Kidney epithelial cell (primary cell): ENCODE data around the gene P2RY8. TPM values are rescaled to one million over a fixed set of nuclear protein-coding genes. Genes with fewer than 3 reads are reported as not detected.

Experiments used
- DNase-seq: peaks from one replicate; pipeline ENCODE4 v3.0.0-alpha.2; 2010; ENCODE audit warnings: low read depth
- H3K27me3 ChIP-seq: 2 replicates; pipeline ENCODE4 v1.6.0; 2011; ENCODE audit warnings: low read length; ENCODE audit not compliant: control insufficient read depth, insufficient read depth
- H3K36me3 ChIP-seq: 2 replicates; pipeline ENCODE4 v1.5.1; 2011; ENCODE audit warnings: low read length; ENCODE audit not compliant: control insufficient read depth, insufficient read depth
- H3K4me3 ChIP-seq: 2 replicates; pipeline ENCODE4 v1.5.1; 2011; ENCODE audit warnings: low read depth, mild to moderate bottlenecking, control low read depth, low read length
- total RNA-seq: library from RNA; depleted of rRNA; stranded (reverse); fragments of >200 nt; gene quantifications from 2 replicates; pipeline ENCODE4 v1.2.3, GENCODE V29; 2015
- TF ChIP-seq, protein P1 (sequence below): IDR thresholded peaks from 2 replicates; pipeline ENCODE4 v1.5.1; 2011; ENCODE audit warnings: mild to moderate bottlenecking, moderate library complexity, low read length, control low read depth, inconsistent platforms; ENCODE audit not compliant: insufficient read depth, poor library complexity, severe bottlenecking

Gene P2RY8
- total RNA-seq, 1 donor from 2014 or later = not detected

DNA sequence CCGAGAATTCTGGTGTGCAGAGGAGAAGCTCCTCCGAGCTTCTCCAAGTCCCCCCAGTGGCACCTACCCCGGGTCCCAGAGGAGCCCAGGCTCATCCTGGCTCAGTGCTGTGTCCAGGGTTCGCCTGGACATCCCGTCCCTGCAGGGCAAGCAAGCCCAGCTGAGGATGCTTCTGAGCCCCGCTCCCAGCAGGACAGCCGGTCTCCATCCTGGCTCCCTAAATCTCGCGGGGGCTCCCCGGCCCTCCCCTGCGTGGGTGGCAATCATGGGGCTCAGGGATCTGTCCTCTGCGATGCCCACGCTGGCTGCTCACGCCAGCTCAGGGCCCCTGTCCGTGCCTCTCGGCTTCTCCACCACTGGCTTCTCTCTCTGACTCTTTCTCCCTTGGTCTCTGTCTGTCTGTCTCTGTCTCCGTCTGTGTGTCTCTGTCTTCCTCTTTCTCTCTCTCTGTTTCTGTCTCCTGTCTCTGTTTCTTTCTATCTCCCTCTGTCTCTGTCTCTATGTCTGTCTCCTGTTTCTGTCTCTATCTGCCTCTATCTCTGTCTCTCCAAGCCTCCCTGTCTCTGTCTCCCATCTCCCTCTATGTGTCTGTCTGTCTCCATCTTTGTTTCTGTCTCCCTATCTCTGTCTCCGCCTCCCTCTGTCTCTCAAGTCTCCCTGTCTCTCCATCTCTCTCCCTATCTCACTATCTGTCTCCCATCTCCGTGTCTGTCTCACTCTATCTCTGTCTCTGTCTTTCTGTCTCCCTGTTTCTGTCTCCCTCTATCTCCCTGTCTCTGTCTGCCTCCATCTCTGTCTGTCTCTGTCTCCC, 117.2 kb downstream of the P2RY8 start:
- no peak overlapping the region for H3K4me3 ChIP-seq
- no peak for DNase-seq
- H3K27me3 ChIP-seq = no peaks in the 10 kb centered on the region
- TF ChIP-seq, protein P1, sequence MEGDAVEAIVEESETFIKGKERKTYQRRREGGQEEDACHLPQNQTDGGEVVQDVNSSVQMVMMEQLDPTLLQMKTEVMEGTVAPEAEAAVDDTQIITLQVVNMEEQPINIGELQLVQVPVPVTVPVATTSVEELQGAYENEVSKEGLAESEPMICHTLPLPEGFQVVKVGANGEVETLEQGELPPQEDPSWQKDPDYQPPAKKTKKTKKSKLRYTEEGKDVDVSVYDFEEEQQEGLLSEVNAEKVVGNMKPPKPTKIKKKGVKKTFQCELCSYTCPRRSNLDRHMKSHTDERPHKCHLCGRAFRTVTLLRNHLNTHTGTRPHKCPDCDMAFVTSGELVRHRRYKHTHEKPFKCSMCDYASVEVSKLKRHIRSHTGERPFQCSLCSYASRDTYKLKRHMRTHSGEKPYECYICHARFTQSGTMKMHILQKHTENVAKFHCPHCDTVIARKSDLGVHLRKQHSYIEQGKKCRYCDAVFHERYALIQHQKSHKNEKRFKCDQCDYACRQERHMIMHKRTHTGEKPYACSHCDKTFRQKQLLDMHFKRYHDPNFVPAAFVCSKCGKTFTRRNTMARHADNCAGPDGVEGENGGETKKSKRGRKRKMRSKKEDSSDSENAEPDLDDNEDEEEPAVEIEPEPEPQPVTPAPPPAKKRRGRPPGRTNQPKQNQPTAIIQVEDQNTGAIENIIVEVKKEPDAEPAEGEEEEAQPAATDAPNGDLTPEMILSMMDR = no peak
- peaks cover 6% of the 10 kb centered on the region for H3K36me3 ChIP-seq

DNA sequence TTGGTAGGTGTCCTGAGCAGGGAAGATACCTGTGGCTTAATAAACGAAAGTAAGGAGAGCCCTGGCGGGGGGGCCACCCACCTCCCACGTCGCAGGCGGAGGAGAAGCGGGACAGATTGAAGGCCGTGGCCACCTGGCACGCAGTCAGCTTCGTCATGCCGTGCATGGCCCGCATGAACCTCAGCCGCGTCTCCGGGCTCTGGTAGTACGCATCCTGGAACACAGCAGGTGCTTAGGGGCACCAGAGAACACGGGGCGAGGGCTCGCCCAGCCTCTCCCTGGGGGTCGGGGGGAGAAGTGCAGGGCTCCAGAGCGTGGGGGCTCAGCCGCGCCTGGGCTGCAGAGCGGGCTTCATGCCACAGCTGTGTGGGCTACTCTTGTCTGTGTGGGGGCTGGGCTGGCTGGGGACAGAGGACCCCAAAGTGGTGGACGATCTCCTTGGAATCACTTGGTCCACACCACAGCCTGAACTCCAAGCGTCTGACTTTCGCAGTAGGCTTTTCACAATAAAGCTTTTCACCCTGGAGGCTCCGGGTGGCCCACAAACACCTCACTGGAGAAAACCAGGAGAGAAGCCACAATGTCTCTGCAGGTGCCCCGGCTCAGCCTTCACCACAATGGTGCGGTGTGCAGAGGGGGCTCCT, 118.0 kb downstream of the P2RY8 start:
- Histone ChIP-seq H3K4me3 (no peak overlapping the region), H3K36me3 (peaks cover 6% of the 10 kb centered on the region), H3K27me3 (no peaks in the 10 kb centered on the region)
- DNase-seq = no peak
- TF ChIP-seq, protein P1 = no peak

DNA sequence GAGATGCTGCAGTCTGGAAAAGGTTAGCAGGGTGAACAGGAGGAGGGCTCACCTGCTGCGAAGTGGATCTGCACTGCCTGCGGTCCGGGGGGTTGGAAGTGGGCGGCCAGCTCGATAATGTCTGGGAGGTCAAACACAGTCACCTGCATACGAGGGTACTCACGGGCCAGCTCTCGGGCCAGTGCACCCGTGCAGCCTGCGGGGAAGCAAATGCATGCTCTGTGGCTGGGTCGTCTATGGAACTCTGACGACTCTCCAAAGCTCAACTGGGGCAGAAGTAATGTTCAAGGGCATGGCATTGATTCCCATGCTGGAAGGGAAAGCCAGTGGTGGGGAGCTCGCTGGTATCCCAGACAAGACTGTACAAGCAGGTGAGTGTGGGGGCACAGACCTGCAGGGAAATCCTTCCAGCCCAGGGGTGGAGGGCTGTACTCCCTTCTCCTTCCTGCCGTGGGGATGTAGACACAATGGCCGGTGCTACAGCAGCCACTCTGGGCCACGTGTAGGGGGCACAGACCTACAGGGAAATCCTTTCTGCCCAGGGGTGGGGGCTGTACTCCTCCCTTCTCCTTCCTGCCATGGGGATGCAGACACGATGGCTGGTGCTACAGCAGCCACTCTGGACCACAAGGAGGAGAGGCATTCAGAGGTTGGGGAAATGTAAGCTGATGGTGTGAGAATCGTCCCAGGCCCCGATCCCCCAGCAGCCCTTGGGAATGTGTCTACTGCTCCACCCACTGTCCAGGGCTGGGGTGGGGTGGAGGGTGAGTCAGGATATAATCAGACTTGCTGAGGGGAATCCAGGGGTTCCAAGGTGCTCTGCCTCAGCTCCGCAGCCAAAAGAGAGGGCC, 118.8 kb downstream of the P2RY8 start:
- Histone ChIP-seq H3K4me3 (no peak overlapping the region), H3K36me3 (peaks cover 4% of the 10 kb centered on the region), H3K27me3 (no peaks in the 10 kb centered on the region)
- TF ChIP-seq, protein P1 = no peak
- DNase-seq = no peak

DNA sequence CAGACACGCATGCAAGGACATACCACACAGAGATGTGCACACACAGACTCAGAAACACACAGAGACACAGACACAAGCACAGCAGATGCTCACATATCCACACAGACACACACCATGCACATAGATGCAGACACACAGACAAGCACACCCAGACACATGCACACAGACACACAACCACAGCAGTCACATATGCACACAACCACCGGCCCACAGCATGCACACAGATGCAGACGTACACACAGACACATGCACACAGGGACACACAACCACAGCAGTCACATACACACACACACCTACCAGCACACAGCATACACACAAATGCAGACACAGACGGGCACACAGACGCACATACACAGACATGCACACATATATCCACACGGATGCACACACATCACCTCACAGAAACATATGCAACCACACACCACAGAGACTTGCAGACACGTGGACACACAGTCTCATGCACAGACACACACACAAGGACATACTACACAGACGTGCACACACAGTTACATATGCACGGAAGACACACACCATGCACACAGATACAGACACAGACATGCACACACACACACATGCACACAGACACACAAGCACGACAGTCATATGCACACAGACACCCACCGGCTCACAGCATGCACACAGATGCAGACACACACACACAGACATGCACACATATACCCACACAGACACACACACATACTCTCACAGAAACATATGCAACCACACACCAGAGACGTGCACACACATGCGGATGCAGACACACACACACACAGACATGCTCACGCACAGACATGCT, 119.8 kb downstream of the P2RY8 start:
- H3K27me3 ChIP-seq = no peaks in the 10 kb centered on the region
- no peak for DNase-seq
- peaks cover 4% of the 10 kb centered on the region for H3K36me3 ChIP-seq
- TF ChIP-seq, protein P1 = no peak
- H3K4me3 ChIP-seq = no peak overlapping the region

DNA sequence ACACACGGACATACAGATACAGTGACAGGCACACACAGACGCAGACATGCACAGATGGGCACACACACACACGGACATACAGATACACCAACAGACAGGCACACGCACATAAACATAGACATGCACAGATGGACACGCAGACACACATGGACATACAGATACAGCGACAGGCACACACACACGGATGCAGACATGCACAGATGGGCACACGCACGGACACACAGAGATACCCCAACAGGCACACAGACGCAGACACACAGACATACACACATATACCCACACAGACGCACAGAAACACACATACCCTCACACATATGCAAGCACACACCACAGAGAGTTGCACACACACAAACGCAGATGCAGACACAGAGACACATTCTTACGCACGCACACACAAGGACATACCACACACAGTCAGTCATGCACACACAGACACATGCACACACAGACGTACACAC, 120.6 kb downstream of the P2RY8 start:
- no peak for DNase-seq
- Histone ChIP-seq H3K36me3 (peaks cover 2% of the 10 kb centered on the region), H3K27me3 (no peaks in the 10 kb centered on the region), H3K4me3 (no peak overlapping the region)
- TF ChIP-seq, protein P1 = no peak
